ENCODE measurements around the gene HIGD2A.

DNA sequence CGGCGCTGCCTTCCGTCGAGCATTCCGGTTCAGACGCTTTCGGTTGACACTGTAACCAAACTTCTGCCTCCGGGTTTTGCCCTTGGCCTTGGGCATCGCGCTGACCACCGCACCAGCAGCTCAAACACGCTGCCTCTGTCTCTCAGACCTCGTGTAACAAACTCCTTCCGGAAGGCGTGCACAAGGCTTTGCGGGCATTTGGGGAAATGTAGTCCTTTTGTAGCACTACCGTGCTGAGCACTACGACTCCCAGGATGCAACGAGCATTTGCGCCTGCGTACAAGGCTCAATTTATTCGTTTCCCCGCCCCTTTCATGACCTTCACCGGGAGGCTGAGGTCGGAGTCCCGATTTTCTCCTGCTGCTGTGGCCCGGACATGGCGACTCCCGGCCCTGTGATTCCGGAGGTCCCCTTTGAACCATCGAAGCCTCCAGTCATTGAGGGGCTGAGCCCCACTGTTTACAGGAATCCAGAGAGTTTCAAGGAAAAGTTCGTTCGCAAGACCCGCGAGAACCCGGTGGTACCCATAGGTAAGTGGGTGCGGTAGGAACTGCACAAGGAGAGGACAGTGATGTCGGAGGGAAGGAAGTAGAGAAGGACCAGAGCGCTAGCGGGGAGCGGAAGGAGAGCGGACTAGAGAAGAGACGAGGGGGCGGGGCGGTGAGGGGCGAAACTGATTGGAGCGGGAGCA, at the start of gene HIGD2A, which contains the start of gene NOP16:
- TF ChIP-seq, protein P1, sequence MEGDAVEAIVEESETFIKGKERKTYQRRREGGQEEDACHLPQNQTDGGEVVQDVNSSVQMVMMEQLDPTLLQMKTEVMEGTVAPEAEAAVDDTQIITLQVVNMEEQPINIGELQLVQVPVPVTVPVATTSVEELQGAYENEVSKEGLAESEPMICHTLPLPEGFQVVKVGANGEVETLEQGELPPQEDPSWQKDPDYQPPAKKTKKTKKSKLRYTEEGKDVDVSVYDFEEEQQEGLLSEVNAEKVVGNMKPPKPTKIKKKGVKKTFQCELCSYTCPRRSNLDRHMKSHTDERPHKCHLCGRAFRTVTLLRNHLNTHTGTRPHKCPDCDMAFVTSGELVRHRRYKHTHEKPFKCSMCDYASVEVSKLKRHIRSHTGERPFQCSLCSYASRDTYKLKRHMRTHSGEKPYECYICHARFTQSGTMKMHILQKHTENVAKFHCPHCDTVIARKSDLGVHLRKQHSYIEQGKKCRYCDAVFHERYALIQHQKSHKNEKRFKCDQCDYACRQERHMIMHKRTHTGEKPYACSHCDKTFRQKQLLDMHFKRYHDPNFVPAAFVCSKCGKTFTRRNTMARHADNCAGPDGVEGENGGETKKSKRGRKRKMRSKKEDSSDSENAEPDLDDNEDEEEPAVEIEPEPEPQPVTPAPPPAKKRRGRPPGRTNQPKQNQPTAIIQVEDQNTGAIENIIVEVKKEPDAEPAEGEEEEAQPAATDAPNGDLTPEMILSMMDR (IDR thresholded peaks at IDR 0.05; ENCODE audit: extremely low read depth in 1 of 2, insufficient read depth in 1 of 2, low read depth in 1 of 2, low read length in 2 of 2), result no peak
- TF ChIP-seq POLR2A (IDR thresholded peaks at IDR 0.05; ENCODE audit: low read depth, low read length), result peak; percentile 74
